ENCODE measurements around the gene ATP6AP2. TPM values are rescaled to one million over a fixed set of nuclear protein-coding genes. Genes with fewer than 3 reads are reported as not detected.

The ATP6AP2 gene
- total RNA-seq, 2 experiments from 2014 or later: 28.2 to 34.9 TPM

DNA sequence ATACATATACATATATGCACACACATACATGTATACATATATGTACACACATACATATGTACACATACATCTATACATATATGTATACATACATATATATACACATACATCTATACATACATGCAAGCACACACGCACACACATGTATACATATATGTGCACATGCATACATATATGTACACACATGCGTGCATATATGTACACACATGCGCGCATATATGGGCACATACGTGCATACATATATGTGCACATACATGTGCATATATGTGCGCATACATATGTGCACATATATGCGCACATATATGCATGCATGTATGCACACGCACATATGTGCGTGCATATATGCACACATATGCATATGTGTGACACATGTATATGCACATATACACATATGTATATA is 35.2 kb downstream of the ATP6AP2 start:
- Histone ChIP-seq H3K79me2 (ENCODE audit: insufficient read depth, low read depth, low read length) (no peaks in the 10 kb centered on the region), H4K20me1 (ENCODE audit: insufficient read depth, low read length) (no peaks in the 10 kb centered on the region), H3K4me1 (ENCODE audit: insufficient read depth, low read length, poor library complexity, severe bottlenecking) (no peaks in the 10 kb centered on the region), H3K4me2 (ENCODE audit: low read length) (no peak overlapping the region), H3K36me3 (ENCODE audit: insufficient read depth, low read length) (no peaks in the 10 kb centered on the region), H2AFZ (ENCODE audit: low read length) (no peak overlapping the region), H3K4me3 (ENCODE audit: low read depth, low read length, poor library complexity, severe bottlenecking) (no peak overlapping the region), H3K27ac (ENCODE audit: low read depth, low read length, poor library complexity, severe bottlenecking) (no peak overlapping the region), H3K9me3 (ENCODE audit: low read length) (no peaks in the 10 kb centered on the region), H3K9me2 (ENCODE audit: insufficient read depth, low read length) (no peaks in the 10 kb centered on the region)
- DNase-seq (ENCODE audit: low spot score): no peak
- intact Hi-C loops (cut with micrococcal nuclease; ENCODE audit: unreplicated experiment): no loop called here
- POLR2A ChIA-PET: no interaction called here
- BruUV-seq (replicated peaks): no TSS peak
- CTCF ChIA-PET (ENCODE audit: unreplicated experiment): no interaction called here
- TF ChIP-seq EZH2phosphoT487 (IDR thresholded peaks at IDR 0.05; ENCODE audit: borderline replicate concordance, low read depth, low read length): no peak
- TF ChIP-seq, protein P1, sequence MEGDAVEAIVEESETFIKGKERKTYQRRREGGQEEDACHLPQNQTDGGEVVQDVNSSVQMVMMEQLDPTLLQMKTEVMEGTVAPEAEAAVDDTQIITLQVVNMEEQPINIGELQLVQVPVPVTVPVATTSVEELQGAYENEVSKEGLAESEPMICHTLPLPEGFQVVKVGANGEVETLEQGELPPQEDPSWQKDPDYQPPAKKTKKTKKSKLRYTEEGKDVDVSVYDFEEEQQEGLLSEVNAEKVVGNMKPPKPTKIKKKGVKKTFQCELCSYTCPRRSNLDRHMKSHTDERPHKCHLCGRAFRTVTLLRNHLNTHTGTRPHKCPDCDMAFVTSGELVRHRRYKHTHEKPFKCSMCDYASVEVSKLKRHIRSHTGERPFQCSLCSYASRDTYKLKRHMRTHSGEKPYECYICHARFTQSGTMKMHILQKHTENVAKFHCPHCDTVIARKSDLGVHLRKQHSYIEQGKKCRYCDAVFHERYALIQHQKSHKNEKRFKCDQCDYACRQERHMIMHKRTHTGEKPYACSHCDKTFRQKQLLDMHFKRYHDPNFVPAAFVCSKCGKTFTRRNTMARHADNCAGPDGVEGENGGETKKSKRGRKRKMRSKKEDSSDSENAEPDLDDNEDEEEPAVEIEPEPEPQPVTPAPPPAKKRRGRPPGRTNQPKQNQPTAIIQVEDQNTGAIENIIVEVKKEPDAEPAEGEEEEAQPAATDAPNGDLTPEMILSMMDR (conservative IDR thresholded peaks at IDR 0.05; ENCODE audit: low read length): no peak

DNA sequence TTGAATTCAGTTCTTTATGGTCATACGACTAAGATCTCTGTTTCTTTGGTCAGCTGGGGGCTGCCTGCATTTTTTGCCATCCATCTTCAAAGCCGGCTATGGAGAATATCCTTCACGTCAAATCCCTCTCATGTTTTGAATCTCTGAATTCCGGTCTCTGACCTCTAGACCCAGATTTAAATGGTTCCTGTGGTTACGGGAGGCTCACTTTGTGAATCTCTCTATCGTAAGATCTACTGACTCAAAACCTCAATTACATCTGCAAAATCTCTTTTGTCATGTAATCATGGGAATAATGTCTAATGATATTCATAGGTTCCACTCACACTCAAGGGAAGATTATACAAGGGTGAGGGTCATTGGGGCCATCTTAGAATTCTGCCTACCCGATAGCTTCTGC is 36.8 kb downstream of the ATP6AP2 start:
- H3K4me2 ChIP-seq (ENCODE audit: low read length): no peak overlapping the region
- no TSS peak for BruUV-seq (replicated peaks)
- CTCF ChIA-PET (ENCODE audit: unreplicated experiment): no interaction called here
- no peak for DNase-seq (ENCODE audit: low spot score)
- TF ChIP-seq, protein P1 (conservative IDR thresholded peaks at IDR 0.05; ENCODE audit: low read length): no peak
- TF ChIP-seq EZH2phosphoT487 (IDR thresholded peaks at IDR 0.05; ENCODE audit: borderline replicate concordance, low read depth, low read length): no peak
- H3K36me3 ChIP-seq (ENCODE audit: insufficient read depth, low read length): no peaks in the 10 kb centered on the region
- H3K27ac ChIP-seq (ENCODE audit: low read depth, low read length, poor library complexity, severe bottlenecking): no peak overlapping the region
- no peaks in the 10 kb centered on the region for H4K20me1 ChIP-seq (ENCODE audit: insufficient read depth, low read length)
- no peaks in the 10 kb centered on the region for H3K9me3 ChIP-seq (ENCODE audit: low read length)
- no peaks in the 10 kb centered on the region for H3K4me1 ChIP-seq (ENCODE audit: insufficient read depth, low read length, poor library complexity, severe bottlenecking)
- intact Hi-C loops (cut with micrococcal nuclease; ENCODE audit: unreplicated experiment): no loop called here
- no peaks in the 10 kb centered on the region for H3K9me2 ChIP-seq (ENCODE audit: insufficient read depth, low read length)
- no peaks in the 10 kb centered on the region for H3K79me2 ChIP-seq (ENCODE audit: insufficient read depth, low read depth, low read length)
- H3K4me3 ChIP-seq (ENCODE audit: low read depth, low read length, poor library complexity, severe bottlenecking): no peak overlapping the region
- H2AFZ ChIP-seq (ENCODE audit: low read length): no peak overlapping the region
- POLR2A ChIA-PET: no interaction called here

GRCh38 chrX:40622479-40623138 is 41.8 kb downstream of the ATP6AP2 start:
- BruUV-seq (replicated peaks): no TSS peak

More at GRCh38 chrX:40622479-40623138, 41.8 kb downstream of the ATP6AP2 start:
- H3K36me3 ChIP-seq (ENCODE audit: insufficient read depth, low read length): peaks cover 9% of the 10 kb centered on the region; the same call in 1 of the 2 replicates
- no peak for TF ChIP-seq EZH2phosphoT487 (IDR thresholded peaks at IDR 0.05; ENCODE audit: borderline replicate concordance, low read depth, low read length)
- TF ChIP-seq, protein P1 (conservative IDR thresholded peaks at IDR 0.05; ENCODE audit: low read length): no peak
- H3K27ac ChIP-seq (ENCODE audit: low read depth, low read length, poor library complexity, severe bottlenecking): no peak overlapping the region
- H3K79me2 ChIP-seq (ENCODE audit: insufficient read depth, low read depth, low read length): no peaks in the 10 kb centered on the region
- POLR2A ChIA-PET: no interaction called here
- no peaks in the 10 kb centered on the region for H3K9me2 ChIP-seq (ENCODE audit: insufficient read depth, low read length)
- H3K4me3 ChIP-seq (ENCODE audit: low read depth, low read length, poor library complexity, severe bottlenecking): no peak overlapping the region
- no peaks in the 10 kb centered on the region for H3K9me3 ChIP-seq (ENCODE audit: low read length)
- DNase-seq (ENCODE audit: low spot score): no peak
- no peak overlapping the region for H3K4me2 ChIP-seq (ENCODE audit: low read length)
- CTCF ChIA-PET (ENCODE audit: unreplicated experiment): no interaction called here
- intact Hi-C loops (cut with micrococcal nuclease; ENCODE audit: unreplicated experiment): no loop called here
- no peak overlapping the region for H2AFZ ChIP-seq (ENCODE audit: low read length)
- H3K4me1 ChIP-seq (ENCODE audit: insufficient read depth, low read length, poor library complexity, severe bottlenecking): no peaks in the 10 kb centered on the region
- H4K20me1 ChIP-seq (ENCODE audit: insufficient read depth, low read length): no peaks in the 10 kb centered on the region
